ENCODE data around the gene VTN. TPM values are rescaled to one million over a fixed set of nuclear protein-coding genes. Genes with fewer than 3 reads are reported as not detected.

Gene VTN
- total and polyA plus RNA-seq, 7 donors, result 0.16 to 1.9 (median 0.43) TPM; not detected in 1

DNA sequence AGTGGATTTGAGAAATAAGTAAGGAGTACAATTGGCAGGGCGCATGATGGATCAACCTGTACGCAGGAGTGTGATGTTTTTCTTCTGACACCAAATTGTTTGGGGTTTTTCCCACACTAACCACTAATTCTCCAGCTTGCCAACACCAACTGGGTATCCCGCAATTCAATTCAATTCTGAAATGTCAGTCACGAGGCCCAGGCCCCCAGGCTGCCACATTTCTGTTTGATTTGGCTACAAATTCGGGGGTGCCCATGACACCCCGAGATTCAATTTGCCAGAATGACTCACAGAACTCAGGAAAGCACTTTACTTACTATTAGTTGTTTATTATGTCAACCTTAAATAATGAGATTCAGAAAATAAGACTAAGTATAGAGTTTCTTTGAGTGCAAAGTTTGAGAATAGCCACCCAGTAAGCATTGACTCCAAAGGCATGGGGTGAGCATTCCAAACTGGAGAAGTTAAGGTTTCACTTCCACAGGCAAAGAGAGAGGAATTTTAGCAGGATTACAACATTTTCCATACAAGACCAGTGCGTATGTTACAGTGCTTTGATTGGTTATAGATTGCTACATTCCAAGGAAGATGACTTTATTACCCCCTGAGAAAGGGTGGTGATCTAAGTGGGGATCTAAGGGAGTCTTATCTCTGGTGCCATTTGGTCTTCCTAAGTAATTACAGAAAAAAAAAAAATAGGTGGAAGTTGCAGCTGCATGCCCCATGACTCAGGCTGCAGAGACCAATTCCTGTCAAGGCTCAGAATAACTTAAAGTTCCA is 24.4 kb upstream of the VTN start:
- no peak overlapping the region for H3K4me3 ChIP-seq
- H3K4me1 ChIP-seq, result no peaks in the 10 kb centered on the region
- DNase-seq, result no peak
- H3K36me3 ChIP-seq, result peaks cover 11 to 86% (median 28%) of the 10 kb centered on the region in 4 donors
- intact Hi-C loops (cut with DNase I), result no loop called here
- 82 to 84% methylated on average over 7 of the region's 7 CpGs for WGBS, 2 donors
- TF ChIP-seq EP300 (IDR thresholded peaks at IDR 0.05) (no peak), POLR2A (IDR thresholded peaks at IDR 0.05) (no peak), CTCF (IDR thresholded peaks at IDR 0.05) (no peak), POLR2AphosphoS5 (IDR thresholded peaks at IDR 0.05) (no peak)
- no peaks in the 10 kb centered on the region for H3K27me3 ChIP-seq
- no peak overlapping the region for H3K27ac ChIP-seq
- no peaks in the 10 kb centered on the region for H3K9me3 ChIP-seq

DNA sequence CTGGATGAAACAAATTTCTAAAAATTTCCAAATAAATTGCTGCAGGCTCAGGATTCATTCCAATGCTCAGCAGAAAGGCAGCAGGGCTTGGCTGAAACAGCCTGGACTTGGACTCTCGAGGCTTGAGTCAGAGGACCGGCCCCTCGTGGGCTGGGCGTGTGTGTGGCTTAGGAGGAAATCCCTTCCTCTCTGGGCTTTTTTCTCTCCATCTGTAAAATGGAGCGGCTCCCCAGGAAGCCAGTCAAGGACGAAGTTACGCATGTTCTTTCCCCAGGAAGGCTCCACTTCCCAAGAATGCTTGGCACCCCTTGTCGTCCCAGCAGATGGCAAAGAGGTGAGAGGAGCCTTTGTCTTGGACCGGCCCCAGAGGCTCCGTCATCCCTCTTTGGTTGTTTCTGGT is 22.4 kb upstream of the VTN start:
- Histone ChIP-seq H3K4me3 (no peak overlapping the region), H3K27me3 (no peaks in the 10 kb centered on the region), H3K27ac (no peak overlapping the region), H3K4me1 (no peaks in the 10 kb centered on the region), H3K36me3 (peaks cover 13 to 87% (median 44%) of the 10 kb centered on the region in 4 donors), H3K9me3 (no peaks in the 10 kb centered on the region)
- intact Hi-C loops (cut with DNase I), result no loop called here
- WGBS, 2 donors, result 82 to 90% methylated on average over 10 of the region's 10 CpGs
- no peak for DNase-seq
- no peak for TF ChIP-seq POLR2AphosphoS5 (IDR thresholded peaks at IDR 0.05)
- no peak for TF ChIP-seq CTCF (IDR thresholded peaks at IDR 0.05)
- TF ChIP-seq POLR2A (IDR thresholded peaks at IDR 0.05), result no peak
- no peak for TF ChIP-seq EP300 (IDR thresholded peaks at IDR 0.05)

GRCh38 chr17:28391401-28391800 is 21.3 kb upstream of the VTN start:
- Histone ChIP-seq H3K27ac (no peak overlapping the region), H3K4me1 (no peaks in the 10 kb centered on the region), H3K36me3 (peaks cover 13 to 79% (median 44%) of the 10 kb centered on the region in 4 donors), H3K4me3 (no peak overlapping the region), H3K9me3 (no peaks in the 10 kb centered on the region), H3K27me3 (no peaks in the 10 kb centered on the region)
- TF ChIP-seq POLR2A (IDR thresholded peaks at IDR 0.05) (no peak), CTCF (IDR thresholded peaks at IDR 0.05) (no peak), EP300 (IDR thresholded peaks at IDR 0.05) (no peak), POLR2AphosphoS5 (IDR thresholded peaks at IDR 0.05) (no peak)
- DNase-seq, result no peak
- WGBS, 2 donors, result 63 to 94% methylated on average over 2 of the region's 2 CpGs
- intact Hi-C loops (cut with DNase I), result no loop called here

GRCh38 chr17:28390984-28391383 is 20.9 kb upstream of the VTN start:
- intact Hi-C loops (cut with DNase I), result no loop called here
- 92 to 93% methylated on average over 1 of the region's 1 CpG for WGBS, 2 donors
- peaks cover 13 to 79% (median 40%) of the 10 kb centered on the region in 4 donors for H3K36me3 ChIP-seq

More at GRCh38 chr17:28390984-28391383, 20.9 kb upstream of the VTN start:
- no peak overlapping the region for H3K27ac ChIP-seq
- DNase-seq, result no peak
- no peaks in the 10 kb centered on the region for H3K9me3 ChIP-seq
- H3K27me3 ChIP-seq, result no peaks in the 10 kb centered on the region
- no peak for TF ChIP-seq CTCF (IDR thresholded peaks at IDR 0.05)
- TF ChIP-seq POLR2A (IDR thresholded peaks at IDR 0.05), result no peak
- TF ChIP-seq POLR2AphosphoS5 (IDR thresholded peaks at IDR 0.05), result no peak
- TF ChIP-seq EP300 (IDR thresholded peaks at IDR 0.05), result no peak
- H3K4me3 ChIP-seq, result no peak overlapping the region
- H3K4me1 ChIP-seq, result no peaks in the 10 kb centered on the region
